OCI-LY7 (cell line): Measurements from ENCODE around the gene TRIM33. TPM values are rescaled to one million over a fixed set of nuclear protein-coding genes. Genes with fewer than 3 reads are reported as not detected.

Experiments
- Bru-seq: library from RNA; stranded (reverse); fragments of 400-500 nt; gene quantifications from one replicate; lab custom pipeline; 2021; lab: Mats Ljungman, UMichigan
- BruChase-seq, 2 experiments: library from RNA; stranded (reverse); fragments of 400-500 nt; gene quantifications; one replicate each; lab custom pipeline; 2021; lab: Mats Ljungman, UMichigan
- BruUV-seq: library from RNA; stranded (reverse); fragments of 400-500 nt; replicated peaks from 2 replicates; lab custom pipeline; 2021; lab: Mats Ljungman, UMichigan
- CTCF ChIA-PET: fragments of 300-600 bp; sonication (Branson Sonifier 250); formaldehyde crosslinking; loops from one replicate; lab custom pipeline; 2022; ENCODE audit warnings: antibody characterized with exemption; ENCODE audit not compliant: unreplicated experiment; lab: Charles Lee
- POLR2A ChIA-PET: fragments of 300-600 bp; sonication (Branson Sonifier 250); formaldehyde crosslinking; loops from one replicate; lab custom pipeline; 2022; ENCODE audit warnings: antibody characterized with exemption; lab: Charles Lee
- DNase-seq: peaks from one replicate; pipeline ENCODE4 v3.0.0-alpha.2; 2015; ENCODE audit warnings: low spot score
- H2AFZ ChIP-seq: fragments of 200-600 bp; sonication (generic), shearing (Covaris generic); 2 replicates; pipeline ENCODE4 v1.6.1; 2014; ENCODE audit warnings: mild to moderate bottlenecking, antibody characterized with exemption, low read length, moderate library complexity
- H3K27ac ChIP-seq: fragments of 200-600 bp; sonication (generic); 2 replicates; pipeline ENCODE4 v1.5.1; 2014; ENCODE audit warnings: mixed run types, low read depth, mild to moderate bottlenecking, moderate library complexity, low read length, inconsistent platforms; ENCODE audit not compliant: poor library complexity, severe bottlenecking
- H3K36me3 ChIP-seq: fragments of 200-600 bp; sonication (generic); 2 replicates; pipeline ENCODE4 v1.6.1; 2014; ENCODE audit warnings: mild to moderate bottlenecking, antibody characterized with exemption, low read length, moderate library complexity, mixed read lengths; ENCODE audit not compliant: insufficient read depth
- H3K4me1 ChIP-seq: fragments of 200-600 bp; sonication (generic); 2 replicates; pipeline ENCODE4 v1.5.1; 2014; ENCODE audit warnings: mild to moderate bottlenecking, low read length; ENCODE audit not compliant: insufficient read depth, poor library complexity, severe bottlenecking
- H3K4me2 ChIP-seq: fragments of 200-600 bp; sonication (generic); 2 replicates; pipeline ENCODE4 v1.6.1; 2014; ENCODE audit warnings: mild to moderate bottlenecking, low read length
- H3K4me3 ChIP-seq: fragments of 200-600 bp; sonication (generic); 2 replicates; pipeline ENCODE4 v1.5.1; 2014; ENCODE audit warnings: mild to moderate bottlenecking, low read depth, low read length; ENCODE audit not compliant: poor library complexity, severe bottlenecking
- H3K79me2 ChIP-seq: fragments of 200-600 bp; sonication (generic); 2 replicates; pipeline ENCODE4 v1.6.1; 2016; ENCODE audit warnings: low read depth, mild to moderate bottlenecking, low read length, moderate library complexity, mixed read lengths; ENCODE audit not compliant: insufficient read depth
- H3K9me2 ChIP-seq: fragments of 200-600 bp; sonication (generic); 2 replicates; pipeline ENCODE4 v1.6.1; 2016; ENCODE audit warnings: mild to moderate bottlenecking, low read length, mixed read lengths; ENCODE audit not compliant: insufficient read depth
- H3K9me3 ChIP-seq: fragments of 200-600 bp; sonication (generic); 2 replicates; pipeline ENCODE4 v1.6.1; 2014; ENCODE audit warnings: mild to moderate bottlenecking, mixed run types, low read length, mixed read lengths
- H4K20me1 ChIP-seq: fragments of 200-600 bp; sonication (generic); 2 replicates; pipeline ENCODE4 v1.6.1; 2014; ENCODE audit warnings: mild to moderate bottlenecking, antibody characterized with exemption, low read length, moderate library complexity, mixed read lengths; ENCODE audit not compliant: insufficient read depth
- EZH2phosphoT487 ChIP-seq: fragments of 200-600 bp; sonication (generic); IDR thresholded peaks from 2 replicates; pipeline ENCODE4 v1.6.1; 2018; ENCODE audit warnings: low read depth, borderline replicate concordance, mild to moderate bottlenecking, mixed run types, antibody characterized with exemption, low read length, moderate library complexity, mixed read lengths
- intact Hi-C: fragments of 100-400 bp; cut with micrococcal nuclease; formaldehyde crosslinking; loops from one replicate; pipeline ENCODE4 v1.10.0; 2022; ENCODE audit not compliant: unreplicated experiment
- long read RNA-seq: library from polyadenylated mRNA; stranded (forward); transcript quantifications from one replicate; pipeline ENCODE4 v2.0.0, GENCODE V29; 2022
- total RNA-seq, 2 experiments: library from RNA; depleted of rRNA in 1 of 2; stranded (reverse); fragments of >200 nt in 1 of 2; shearing (Covaris generic) in 1 of 2; gene quantifications; 2 replicates each; pipeline ENCODE4 v1.2.3, GENCODE V29; 2014 to 2022
- TF ChIP-seq, protein P1 (sequence below): fragments of 200-600 bp; sonication (generic); conservative IDR thresholded peaks from 2 replicates; pipeline ENCODE4 v1.5.1; 2014; ENCODE audit warnings: mild to moderate bottlenecking, antibody characterized with exemption, low read length, moderate library complexity, mixed read lengths

Gene TRIM33
- total RNA-seq (2014; rRNA removed; shearing (Covaris generic)) (34.0 and 44.7 TPM in 2 replicates), total RNA-seq (2022) (43.0 and 44.2 TPM in 2 replicates), Bru-seq, nascent RNA (percentile 91 among the genes with signal in this experiment), BruChase-seq, experiment 1, labeled RNA remaining after a 6-hour chase (percentile 84 among the genes with signal in this experiment), BruChase-seq, experiment 2, labeled RNA remaining after a 2-hour chase (percentile 87 among the genes with signal in this experiment)
- long read RNA-seq, full-length matches to known transcripts: 47 of 87 reads
- long read RNA-seq, partial matches to known transcripts: 16 of 87 reads
- long read RNA-seq, other reads (novel, unspliced or antisense): 24 of 87 reads

DNA sequence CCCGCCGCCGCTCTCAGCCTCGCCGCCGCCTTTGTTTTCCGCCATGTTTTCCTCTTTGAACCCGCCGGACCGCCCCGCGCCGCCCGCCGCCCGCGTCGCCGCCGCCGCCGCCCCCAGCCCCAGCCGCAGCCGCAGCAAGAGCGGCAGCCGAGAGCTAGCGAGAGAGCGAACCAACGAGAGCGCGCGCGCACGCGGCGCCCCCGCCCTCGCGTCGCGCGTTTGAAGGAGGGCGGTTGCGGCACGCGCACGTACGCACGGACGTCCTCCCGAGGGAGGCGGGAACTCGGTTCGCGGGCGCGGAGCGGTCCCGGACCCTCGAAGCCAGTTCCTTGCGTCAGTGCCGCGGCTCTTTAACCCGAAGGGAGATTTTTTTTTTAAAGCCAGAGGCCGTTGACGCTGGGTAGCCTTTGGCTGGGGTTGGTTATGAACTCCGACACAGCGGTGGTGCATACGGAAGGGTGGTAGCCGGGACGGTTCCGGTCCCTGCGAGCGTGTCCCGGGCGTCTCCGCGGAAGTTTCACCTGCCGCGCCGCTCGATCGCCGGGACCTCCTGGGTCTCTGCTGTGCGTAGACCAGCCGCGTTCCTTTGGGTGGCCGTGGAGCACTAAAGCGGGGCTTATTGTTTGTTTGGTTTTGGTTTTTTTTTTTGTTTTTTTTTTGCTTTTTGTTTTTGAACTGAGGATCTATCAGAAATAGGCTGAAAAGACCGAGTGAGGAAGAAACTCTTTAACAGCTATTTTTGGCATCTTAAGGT, at the start of gene TRIM33:
Gene TRIM33, minus strand, starts transcription at position 172 of the 754 bp plus-strand sequence. Its CDS starts 127 bp downstream, at position 45.
- POLR2A ChIA-PET: interaction anchor here (0.6 to 1.5 kb wide), 12 partner anchors 8 to 1907 kb away, joined by 3 to 13 read pairs (median 3); no protein-coding TSS in a partner anchor

DNA sequence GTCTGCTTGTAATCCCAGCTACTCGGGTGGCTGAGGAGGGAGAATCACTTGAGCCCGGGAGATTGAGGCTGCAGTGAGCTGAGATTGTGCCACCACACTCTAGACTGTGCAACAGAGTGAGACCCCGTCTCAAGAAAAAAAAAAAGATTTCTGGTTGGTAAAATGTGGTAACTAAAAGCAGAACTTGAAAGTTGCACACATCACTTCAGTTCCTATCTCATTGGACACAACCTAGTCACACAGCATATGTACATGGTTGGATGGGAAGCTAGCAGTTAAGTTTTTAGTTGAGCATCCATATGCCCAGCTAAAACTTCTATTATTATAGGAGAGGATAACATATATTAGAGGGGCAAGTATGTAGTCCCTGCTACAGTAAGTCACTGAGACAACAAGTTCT, 48.4 kb upstream of the TRIM33 start:
- POLR2A ChIA-PET: interaction anchor here (0.7 to 0.9 kb wide), 3 partner anchors 8 to 213 kb away, joined by 3 to 5 read pairs (median 3); no protein-coding TSS in a partner anchor
- H3K79me2 ChIP-seq: no peaks in the 10 kb centered on the region
- no peaks in the 10 kb centered on the region for H3K9me3 ChIP-seq
- TF ChIP-seq, protein P1, sequence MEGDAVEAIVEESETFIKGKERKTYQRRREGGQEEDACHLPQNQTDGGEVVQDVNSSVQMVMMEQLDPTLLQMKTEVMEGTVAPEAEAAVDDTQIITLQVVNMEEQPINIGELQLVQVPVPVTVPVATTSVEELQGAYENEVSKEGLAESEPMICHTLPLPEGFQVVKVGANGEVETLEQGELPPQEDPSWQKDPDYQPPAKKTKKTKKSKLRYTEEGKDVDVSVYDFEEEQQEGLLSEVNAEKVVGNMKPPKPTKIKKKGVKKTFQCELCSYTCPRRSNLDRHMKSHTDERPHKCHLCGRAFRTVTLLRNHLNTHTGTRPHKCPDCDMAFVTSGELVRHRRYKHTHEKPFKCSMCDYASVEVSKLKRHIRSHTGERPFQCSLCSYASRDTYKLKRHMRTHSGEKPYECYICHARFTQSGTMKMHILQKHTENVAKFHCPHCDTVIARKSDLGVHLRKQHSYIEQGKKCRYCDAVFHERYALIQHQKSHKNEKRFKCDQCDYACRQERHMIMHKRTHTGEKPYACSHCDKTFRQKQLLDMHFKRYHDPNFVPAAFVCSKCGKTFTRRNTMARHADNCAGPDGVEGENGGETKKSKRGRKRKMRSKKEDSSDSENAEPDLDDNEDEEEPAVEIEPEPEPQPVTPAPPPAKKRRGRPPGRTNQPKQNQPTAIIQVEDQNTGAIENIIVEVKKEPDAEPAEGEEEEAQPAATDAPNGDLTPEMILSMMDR: no peak
- TF ChIP-seq EZH2phosphoT487: no peak
- H3K36me3 ChIP-seq: peaks cover 12% of the 10 kb centered on the region; the same call in 1 of the 2 replicates
- CTCF ChIA-PET: interaction anchor here (0.6 to 0.7 kb wide), 2 partner anchors 19 to 213 kb away, joined by 3 to 5 read pairs; no protein-coding TSS in a partner anchor
- intact Hi-C loops: loop anchor here (2.0 to 10.0 kb wide), 3 partner anchors 55 to 582 kb away; partner anchors contain the start of gene OLFML3
- no peak overlapping the region for H3K4me2 ChIP-seq
- no TSS peak for BruUV-seq
- DNase-seq: no peak
- no peaks in the 10 kb centered on the region for H4K20me1 ChIP-seq
- no peaks in the 10 kb centered on the region for H3K4me1 ChIP-seq
- no peak overlapping the region for H3K27ac ChIP-seq
- no peak overlapping the region for H3K4me3 ChIP-seq
- no peak overlapping the region for H2AFZ ChIP-seq
- no peaks in the 10 kb centered on the region for H3K9me2 ChIP-seq

More for the DNA sequence above, at the start of gene TRIM33:
- CTCF ChIA-PET: interaction anchor here (0.5 kb wide), 1 partner anchor 164 kb away, joined by 6 read pairs; no protein-coding TSS in a partner anchor
- BruUV-seq: TSS peak; percentile 99
- Histone ChIP-seq H3K4me2 (peak within 1 kb of the TSS; percentile 81), H3K9me2 (no peaks in the 10 kb centered on the region), H3K36me3 (peaks cover 21% of the 10 kb centered on the region), H3K4me1 (peaks cover 37% of the 10 kb centered on the region), H3K9me3 (no peaks in the 10 kb centered on the region), H3K79me2 (peaks cover 52% of the 10 kb centered on the region), H4K20me1 (peaks cover 36% of the 10 kb centered on the region), H3K27ac (peak within 1 kb of the TSS; percentile 92), H3K4me3 (peak within 1 kb of the TSS; percentile 93), H2AFZ (peak within 1 kb of the TSS; percentile 69)
- TF ChIP-seq EZH2phosphoT487: no peak
- TF ChIP-seq, protein P1: no peak
- peak; percentile 96 for DNase-seq
- intact Hi-C loops: loop anchor here (1.0 to 5.0 kb wide), 4 partner anchors 28 to 246 kb away; partner anchors contain the start of genes BCAS2 and CSDE1
